CD4-positive, alpha-beta T cell (primary cell): ENCODE data around the gene RGMA. TPM values are rescaled to one million over a fixed set of nuclear protein-coding genes. Genes with fewer than 3 reads are reported as not detected.

Source experiments
- ATAC-seq: fragments of 200-7000 bp; cut with Tn5 transposase; one replicate; pipeline ENCODE4 v1.10.0; 2022; ENCODE audit warnings: mild to moderate bottlenecking; ENCODE audit not compliant: poor library complexity
- CTCF ChIA-PET: fragments of 350-600 bp; sonication (Branson Sonifier 250); formaldehyde crosslinking; loops from one replicate; lab custom pipeline; 2021; ENCODE audit warnings: antibody characterized with exemption, inconsistent platforms; lab: Charles Lee
- POLR2A ChIA-PET: fragments of 350-600 bp; sonication (Branson Sonifier 250); formaldehyde crosslinking; loops from one replicate; lab custom pipeline; 2021; ENCODE audit warnings: antibody characterized with exemption, inconsistent platforms; lab: Charles Lee
- DNase-seq, 14 experiments: peaks; one replicate each; pipeline ENCODE4 v3.0.0-alpha.2; 2013 to 2020; ENCODE audit warnings: mixed read lengths in 2 of 14
- H3K27ac ChIP-seq, 2 donors: one replicate each; pipeline versions ENCODE4 v1.5.1 to v1.7.0; 2013; ENCODE audit warnings: low read length in 2 of 2, low read depth in 1 of 2, mild to moderate bottlenecking in 1 of 2
- H3K27me3 ChIP-seq, 2 experiments: 1 replicate in 1 of 2; 2 replicates in 1 of 2; pipeline versions ENCODE4 v1.6.1 to v1.7.0; 2013; ENCODE audit warnings: low read length in 2 of 2, control low read depth in 1 of 2, mild to moderate bottlenecking in 1 of 2, moderate library complexity in 1 of 2; ENCODE audit not compliant: insufficient read depth in 2 of 2, control insufficient read depth in 1 of 2
- H3K36me3 ChIP-seq: one replicate; pipeline ENCODE4 v1.6.1; 2013; ENCODE audit warnings: low read length, control low read depth; ENCODE audit not compliant: insufficient read depth
- H3K4me1 ChIP-seq: one replicate; pipeline ENCODE4 v1.6.1; 2013; ENCODE audit warnings: low read length, control low read depth; ENCODE audit not compliant: insufficient read depth
- H3K4me3 ChIP-seq: one replicate; pipeline ENCODE4 v1.5.1; 2013; ENCODE audit warnings: mild to moderate bottlenecking, low read length, moderate library complexity
- H3K9me3 ChIP-seq, 2 experiments: 1 replicate in 1 of 2; 2 replicates in 1 of 2; pipeline versions ENCODE4 v1.6.1 to v1.7.0; 2013; ENCODE audit warnings: low read length in 2 of 2, mild to moderate bottlenecking in 2 of 2, control low read depth in 1 of 2, moderate library complexity in 1 of 2; ENCODE audit not compliant: control insufficient read depth in 1 of 2, insufficient read depth in 1 of 2
- H3K27ac Mint-ChIP-seq: one replicate; pipeline ENCODE4 v1.8.0; 2020; ENCODE audit warnings: mixed read lengths
- H3K27me3 Mint-ChIP-seq: one replicate; pipeline ENCODE4 v1.8.0; 2021; ENCODE audit warnings: mixed read lengths
- H3K36me3 Mint-ChIP-seq: one replicate; pipeline ENCODE4 v1.8.0; 2021; ENCODE audit warnings: low read depth, mixed read lengths
- H3K4me1 Mint-ChIP-seq: one replicate; pipeline ENCODE4 v1.8.0; 2021; ENCODE audit warnings: low read depth, mixed read lengths
- H3K4me3 Mint-ChIP-seq: one replicate; pipeline ENCODE4 v1.8.0; 2020; ENCODE audit warnings: mild to moderate bottlenecking, mixed read lengths
- H3K9me3 Mint-ChIP-seq: one replicate; pipeline ENCODE4 v1.8.0; 2020; ENCODE audit warnings: mixed read lengths
- intact Hi-C, 2 experiments: fragments of 100-400 bp; cut with DNase I in 1 of 2; cut with micrococcal nuclease in 1 of 2; formaldehyde crosslinking; loops; one replicate each; pipeline versions ENCODE4 v1.15.1 to v1.9.0; 2023 to 2025; cut with DNase I, micrococcal nuclease
- total RNA-seq, 174 experiments: library from RNA in 2 of 174; stranded (reverse) in 2 of 174; gene quantifications; one replicate each; pipeline ENCODE4 v1.2.3 and lab custom pipeline; 2021 to 2026
- TF ChIP-seq, protein P1 (sequence below): fragments of 200-600 bp; IDR thresholded peaks from one replicate; pipeline ENCODE4 v1.8.0; 2022; ENCODE audit warnings: antibody characterized with exemption, mild to moderate bottlenecking

RGMA gene
- total RNA-seq, 2 experiments from 2014 or later = not detected

DNA sequence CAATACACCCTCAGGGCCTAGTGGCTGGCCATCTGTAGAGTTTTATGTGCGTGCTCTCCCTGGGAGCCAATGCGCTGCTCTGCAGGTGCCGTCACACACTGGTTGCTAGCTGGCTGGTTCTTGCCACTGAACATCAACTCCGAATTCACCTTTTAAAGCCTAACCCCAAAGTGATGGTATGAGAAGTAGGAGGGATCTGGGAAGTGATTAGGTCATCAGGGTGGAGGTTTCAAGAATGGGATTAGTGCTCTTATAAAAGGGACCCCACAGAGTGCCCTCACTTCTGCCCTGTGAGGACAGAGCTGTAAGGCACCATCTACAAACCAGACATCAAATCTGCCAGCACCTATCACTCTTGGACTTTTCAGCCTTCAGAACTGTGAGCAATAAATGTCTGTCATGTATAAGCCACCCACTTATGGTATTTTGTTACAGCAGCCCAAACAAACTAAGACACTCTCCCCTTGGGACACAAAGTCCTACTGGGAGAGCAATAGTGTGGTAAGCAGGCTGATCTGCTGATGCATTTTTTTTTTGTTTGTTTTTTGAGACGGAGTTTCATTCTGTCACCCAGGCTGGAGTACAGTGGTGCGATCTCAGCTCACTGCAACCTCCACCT lies 20.3 kb downstream of the RGMA start:
- Mint-ChIP-seq H3K4me1 (peaks cover 5% of the 10 kb centered on the region), H3K4me3 (no peak overlapping the region), H3K9me3 (no peaks in the 10 kb centered on the region), H3K36me3 (no peaks in the 10 kb centered on the region), H3K27me3 (peaks cover 47% of the 10 kb centered on the region), H3K27ac (no peak overlapping the region)
- H3K27ac ChIP-seq = no peak overlapping the region
- ChIA-PET POLR2A (no interaction called here), CTCF (interaction anchor here (1.3 kb wide), 1 partner anchor 11 kb away, joined by 3 read pairs; no protein-coding TSS in a partner anchor)
- H3K4me3 ChIP-seq = no peak overlapping the region
- peaks cover 15% of the 10 kb centered on the region for H3K4me1 ChIP-seq
- intact Hi-C loops = no loop called here
- peaks cover 32 to 34% of the 10 kb centered on the region in 2 experiments for H3K27me3 ChIP-seq
- TF ChIP-seq, protein P1, sequence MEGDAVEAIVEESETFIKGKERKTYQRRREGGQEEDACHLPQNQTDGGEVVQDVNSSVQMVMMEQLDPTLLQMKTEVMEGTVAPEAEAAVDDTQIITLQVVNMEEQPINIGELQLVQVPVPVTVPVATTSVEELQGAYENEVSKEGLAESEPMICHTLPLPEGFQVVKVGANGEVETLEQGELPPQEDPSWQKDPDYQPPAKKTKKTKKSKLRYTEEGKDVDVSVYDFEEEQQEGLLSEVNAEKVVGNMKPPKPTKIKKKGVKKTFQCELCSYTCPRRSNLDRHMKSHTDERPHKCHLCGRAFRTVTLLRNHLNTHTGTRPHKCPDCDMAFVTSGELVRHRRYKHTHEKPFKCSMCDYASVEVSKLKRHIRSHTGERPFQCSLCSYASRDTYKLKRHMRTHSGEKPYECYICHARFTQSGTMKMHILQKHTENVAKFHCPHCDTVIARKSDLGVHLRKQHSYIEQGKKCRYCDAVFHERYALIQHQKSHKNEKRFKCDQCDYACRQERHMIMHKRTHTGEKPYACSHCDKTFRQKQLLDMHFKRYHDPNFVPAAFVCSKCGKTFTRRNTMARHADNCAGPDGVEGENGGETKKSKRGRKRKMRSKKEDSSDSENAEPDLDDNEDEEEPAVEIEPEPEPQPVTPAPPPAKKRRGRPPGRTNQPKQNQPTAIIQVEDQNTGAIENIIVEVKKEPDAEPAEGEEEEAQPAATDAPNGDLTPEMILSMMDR = no peak
- DNase-seq (no peak), ATAC-seq (no peak)
- no peaks in the 10 kb centered on the region for H3K36me3 ChIP-seq
- peaks cover 0 to 10% of the 10 kb centered on the region in 2 experiments for H3K9me3 ChIP-seq

- Mint-ChIP-seq H3K9me3 (no peaks in the 10 kb centered on the region), H3K4me3 (no peak overlapping the region), H3K27ac (no peak overlapping the region), H3K27me3 (peaks cover 40% of the 10 kb centered on the region), H3K4me1 (peaks cover 5% of the 10 kb centered on the region), H3K36me3 (no peaks in the 10 kb centered on the region)
- ChIA-PET CTCF (no interaction called here), POLR2A (no interaction called here)
- no peak overlapping the region for H3K4me3 ChIP-seq
- ATAC-seq (no peak), DNase-seq (no peak)
- TF ChIP-seq, protein P1 = no peak
- H3K9me3 ChIP-seq = peaks cover 0 to 10% of the 10 kb centered on the region in 2 experiments
- peaks cover 7% of the 10 kb centered on the region for H3K4me1 ChIP-seq
- H3K27ac ChIP-seq = no peak overlapping the region
- peaks cover 25 to 27% of the 10 kb centered on the region in 2 experiments for H3K27me3 ChIP-seq
- intact Hi-C loops = no loop called here
- H3K36me3 ChIP-seq = no peaks in the 10 kb centered on the region
These were observed 21.3 kb downstream of the RGMA start for GRCh38 chr15:93067649-93068085.

DNA sequence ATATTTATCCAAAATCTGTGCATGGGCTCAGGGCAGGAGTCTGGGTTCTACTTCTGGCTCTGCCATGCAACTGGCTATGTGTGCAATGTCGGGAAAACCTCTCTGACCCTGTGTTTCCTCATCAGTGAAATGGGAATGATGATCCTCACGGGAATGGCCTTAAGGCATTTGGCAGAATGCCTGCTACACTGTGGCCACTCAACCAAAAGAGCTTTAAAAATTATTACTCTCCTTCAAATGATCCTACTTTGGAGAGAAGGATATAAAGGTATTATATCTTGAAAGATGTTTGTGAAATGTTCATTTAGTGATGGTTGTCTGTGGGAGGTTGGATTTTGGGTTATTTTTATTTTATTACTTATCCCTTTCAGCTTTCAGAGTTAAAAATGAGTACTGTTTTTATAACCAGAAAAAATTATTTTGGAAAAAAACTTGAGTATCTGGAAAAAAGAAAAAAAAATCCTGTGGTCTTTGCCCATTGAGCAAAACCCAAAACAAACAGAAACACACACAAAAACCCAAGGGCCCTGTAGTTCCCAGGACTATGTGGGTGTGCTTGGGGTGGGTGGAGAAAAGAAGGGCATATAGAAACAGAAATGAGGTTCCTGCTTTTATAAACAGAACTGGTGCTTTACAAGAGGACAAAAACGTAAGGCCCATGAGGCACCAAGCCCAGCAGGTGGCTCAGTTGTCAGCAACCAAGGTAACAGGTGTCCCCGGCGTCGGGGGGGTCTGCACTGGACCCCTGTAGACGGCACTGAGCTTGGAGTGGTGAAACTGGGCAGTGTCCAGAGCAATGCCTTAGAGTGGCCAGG lies 22.0 kb downstream of the RGMA start:
- H3K27ac Mint-ChIP-seq = no peak overlapping the region
- H3K4me3 Mint-ChIP-seq = no peak overlapping the region
- H3K4me1 Mint-ChIP-seq = peaks cover 4% of the 10 kb centered on the region
- CTCF ChIA-PET = no interaction called here
- peaks cover under 1% of the 10 kb centered on the region for H3K4me1 ChIP-seq
- H3K27me3 ChIP-seq = peaks cover 19 to 21% of the 10 kb centered on the region in 2 experiments
- no peak for ATAC-seq
- no peak for DNase-seq
- POLR2A ChIA-PET = no interaction called here
- no peak overlapping the region for H3K4me3 ChIP-seq
- peaks cover 0 to 5% of the 10 kb centered on the region in 2 experiments for H3K9me3 ChIP-seq
- no peak overlapping the region for H3K27ac ChIP-seq
- TF ChIP-seq, protein P1 = no peak
- intact Hi-C loops = no loop called here
- H3K36me3 ChIP-seq = no peaks in the 10 kb centered on the region
- no peaks in the 10 kb centered on the region for H3K36me3 Mint-ChIP-seq
- no peaks in the 10 kb centered on the region for H3K9me3 Mint-ChIP-seq
- H3K27me3 Mint-ChIP-seq = peaks cover 34% of the 10 kb centered on the region
